AML-193 (cell line): ENCODE measurements around the gene SGCG.
A peak's percentile ranks its signal among the peaks of the same experiment; 100 is the strongest.

Experiments
- DNase-seq, 2 experiments: peaks; one replicate each; lab custom pipeline; 2025; lab: John Stamatoyannopoulos, UW

Gene SGCG

GRCh38 chr13:23330356-23330755 lies 149.6 kb downstream of the SGCG start:
- no peak for DNase-seq

- DNase-seq, result no peak
Measured at GRCh38 chr13:23339225-23339624, 158.4 kb downstream of the SGCG start.

GRCh38 chr13:23344931-23345595 lies 164.3 kb downstream of the SGCG start:
- no peak for DNase-seq

DNA sequence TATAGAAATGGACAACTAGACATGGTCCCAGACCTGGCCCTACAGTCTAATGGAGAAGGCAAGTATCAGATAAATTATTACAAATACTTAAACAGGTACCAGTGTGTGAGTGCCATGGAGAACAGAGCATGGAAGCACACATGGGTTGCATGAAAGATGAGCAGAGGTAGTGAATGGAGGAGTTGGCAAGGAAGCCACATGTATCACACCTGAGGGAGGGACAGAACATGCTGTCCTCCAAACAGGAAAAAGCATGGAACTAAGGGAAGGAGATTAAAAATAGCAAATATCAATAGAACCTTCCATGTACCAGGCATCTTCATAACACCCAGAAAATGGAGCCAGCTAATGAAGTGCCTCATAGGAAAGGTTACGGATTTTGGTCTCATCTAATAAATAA lies 166.8 kb downstream of the SGCG start:
- DNase-seq, result no peak

DNA sequence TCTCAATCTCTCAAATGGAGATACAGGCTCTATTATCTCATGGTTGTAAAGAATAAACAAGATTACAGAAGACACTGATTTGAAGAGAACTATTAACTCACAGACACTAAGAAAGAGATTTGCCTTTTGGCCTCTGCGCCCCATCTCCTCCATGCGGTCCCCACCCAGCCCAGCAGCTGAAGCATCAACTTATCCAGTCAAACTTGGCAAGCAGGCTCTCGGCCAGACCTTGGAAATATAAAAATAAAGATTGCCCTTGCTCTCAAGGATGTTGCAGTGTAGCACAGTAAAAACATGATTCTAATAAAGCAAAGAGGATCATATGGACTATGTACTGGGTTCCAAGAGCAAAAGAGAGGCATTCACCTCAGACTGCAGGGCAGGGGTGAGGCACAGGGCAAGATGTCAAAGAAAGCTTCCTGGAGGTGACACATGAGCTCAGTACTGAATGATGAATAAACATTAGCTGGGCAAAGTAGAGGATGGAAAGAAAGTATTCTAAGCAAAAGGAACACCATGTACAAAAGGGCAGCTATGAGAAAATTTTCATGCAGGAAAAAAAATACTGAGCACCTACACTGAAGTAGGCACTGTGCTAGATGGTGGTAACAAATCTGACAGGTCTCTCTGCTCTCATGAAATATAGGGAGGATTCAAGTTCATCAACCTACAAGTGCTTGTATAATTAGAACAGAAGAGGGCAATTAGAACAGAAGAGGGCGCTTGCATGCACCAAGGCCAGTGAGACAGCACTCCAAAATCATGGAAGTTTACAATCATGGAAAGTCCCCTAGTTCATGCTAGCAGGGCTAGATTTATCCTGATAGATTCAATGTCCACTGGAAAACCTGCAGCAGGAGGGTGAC lies 167.7 kb downstream of the SGCG start:
- DNase-seq, result no peak

DNA sequence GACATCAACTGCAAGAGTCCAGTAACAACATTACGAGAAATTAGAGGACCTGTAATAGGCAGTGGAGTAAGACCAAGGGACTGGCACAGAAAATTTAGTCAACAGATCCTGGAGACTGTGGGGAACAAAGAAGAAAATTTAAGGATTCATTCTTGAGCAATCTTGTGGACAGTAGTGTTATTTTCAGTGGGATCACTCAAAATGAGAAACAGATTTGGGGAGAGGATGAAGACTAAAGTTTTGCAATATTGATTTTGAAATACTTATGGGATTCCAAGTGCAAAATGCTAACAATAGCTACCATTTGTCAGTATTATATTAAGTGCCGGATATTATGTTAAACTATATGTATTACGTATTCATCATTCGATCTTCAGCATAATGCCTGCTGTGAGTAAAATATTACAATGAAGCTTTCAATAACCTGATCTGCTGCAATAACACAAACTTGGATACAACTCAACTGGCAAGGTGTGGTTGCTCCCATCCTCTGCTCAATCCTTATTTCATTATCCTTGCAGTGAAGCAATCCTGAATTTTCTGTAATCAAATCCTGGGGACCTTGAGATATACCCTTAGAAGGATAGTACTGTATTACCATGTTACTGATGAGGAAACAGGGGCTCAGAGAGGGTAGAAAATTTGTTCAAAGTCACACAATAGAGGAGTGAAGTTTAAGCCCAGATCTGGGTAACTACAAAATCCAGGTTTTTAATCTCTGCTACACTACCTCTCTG lies 168.6 kb downstream of the SGCG start:
- DNase-seq, result no peak

GRCh38 chr13:23350009-23350408 lies 169.2 kb downstream of the SGCG start:
- DNase-seq, result no peak

GRCh38 chr13:23352161-23352560 lies 171.4 kb downstream of the SGCG start:
- DNase-seq, result no peak

DNA sequence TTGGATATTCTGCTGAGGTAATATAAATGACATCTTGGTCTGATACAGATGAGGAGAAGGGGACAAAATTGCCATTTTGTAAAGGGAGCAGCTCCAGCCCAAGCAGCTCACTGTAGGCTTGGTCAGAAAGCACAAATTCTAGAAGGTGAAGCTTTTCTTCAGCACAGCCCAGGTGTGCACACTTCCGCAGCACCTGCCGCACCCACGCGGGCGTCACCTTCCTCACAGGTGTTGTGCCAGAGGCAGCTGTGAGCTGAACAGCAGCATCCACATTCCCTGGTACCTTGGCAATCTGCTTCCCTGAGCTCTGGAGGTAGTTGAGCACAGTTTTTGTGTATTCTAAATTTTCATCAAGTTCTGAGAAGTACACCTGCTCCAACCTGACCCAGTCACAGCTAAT lies 173.7 kb downstream of the SGCG start:
- no peak for DNase-seq

- no peak for DNase-seq
Measured at GRCh38 chr13:23356368-23356767, 175.6 kb downstream of the SGCG start.

DNA sequence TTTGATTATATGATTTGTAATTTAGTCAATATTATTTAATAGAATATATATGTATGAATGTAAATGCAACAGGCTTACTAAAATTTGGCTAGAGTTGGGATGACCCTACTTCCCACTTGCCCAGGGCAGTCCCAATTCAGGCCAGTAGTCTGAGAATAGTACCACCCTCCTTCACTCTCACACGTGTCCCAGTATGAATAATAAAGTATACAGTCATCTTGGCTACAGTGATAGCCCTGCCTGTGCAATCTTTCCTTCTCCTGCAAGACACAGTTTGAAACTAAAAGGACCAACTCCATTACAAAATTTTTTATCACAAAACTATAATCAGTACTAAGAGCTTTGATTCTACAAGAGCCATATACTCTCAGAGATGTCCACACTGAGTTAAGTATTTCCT lies 176.6 kb downstream of the SGCG start:
- no peak for DNase-seq

GRCh38 chr13:23359882-23360281 lies 179.1 kb downstream of the SGCG start:
- DNase-seq, result no peak

- no peak for DNase-seq
Measured at GRCh38 chr13:23365652-23366051, 184.9 kb downstream of the SGCG start.

DNA sequence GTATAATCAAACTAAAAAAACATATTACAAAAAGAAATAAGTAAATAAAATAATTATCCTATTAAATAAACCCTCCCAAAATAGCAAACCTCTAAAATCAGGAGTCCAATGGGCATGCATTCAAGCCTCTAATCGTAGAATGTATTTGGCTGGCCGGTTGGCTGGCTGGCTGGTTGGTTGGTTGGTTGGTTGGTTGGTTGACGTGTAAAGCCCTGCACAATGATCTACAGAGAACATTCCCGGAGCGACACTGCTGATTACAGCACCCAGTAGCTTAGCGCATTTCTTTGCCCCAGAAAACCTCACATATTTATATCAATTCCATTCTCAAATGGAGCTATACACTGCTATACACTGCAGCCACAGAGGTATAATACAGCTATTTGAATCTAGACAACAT lies 187.1 kb downstream of the SGCG start:
- DNase-seq, result no peak

GRCh38 chr13:23372264-23372906 lies 191.6 kb downstream of the SGCG start:
- peak in 1 of 2 experiments; percentile 18 for DNase-seq
